PC-3 (cell line): ENCODE data around the gene ZNF8. TPM values are rescaled to one million over a fixed set of nuclear protein-coding genes. Genes with fewer than 3 reads are reported as not detected.

ENCODE experiments used
- ATAC-seq: fragments of 200-7000 bp; cut with Tn5 transposase; 2 replicates; pipeline ENCODE4 v1.9.1; 2020; ENCODE audit warnings: mild to moderate bottlenecking, moderate library complexity
- BruUV-seq: library from RNA; stranded (reverse); fragments of 400-500 nt; replicated peaks from 2 replicates; lab custom pipeline; 2021; lab: Mats Ljungman, UMichigan
- CTCF ChIA-PET: fragments of 300-600 bp; sonication (Branson Sonifier 250); formaldehyde crosslinking; loops from one replicate; lab custom pipeline; 2022; ENCODE audit warnings: antibody characterized with exemption; lab: Charles Lee
- POLR2A ChIA-PET: fragments of 300-600 bp; sonication (Branson Sonifier 250); formaldehyde crosslinking; loops from one replicate; lab custom pipeline; 2022; ENCODE audit warnings: antibody characterized with exemption; ENCODE audit not compliant: unreplicated experiment; lab: Charles Lee
- DNase-seq: peaks from one replicate; pipeline ENCODE4 v3.0.0-alpha.2; 2015
- H2AFZ ChIP-seq: fragments of 300-600 bp; sonication (generic); 2 replicates; pipeline ENCODE4 v1.6.0; 2016; ENCODE audit warnings: antibody characterized with exemption, low read length
- H3F3A ChIP-seq: fragments of 300-600 bp; sonication (generic); one replicate; pipeline ENCODE4 v1.6.0; 2017; ENCODE audit warnings: antibody characterized with exemption, low read length, control low read depth, mild to moderate bottlenecking; ENCODE audit not compliant: unreplicated experiment
- H3K27ac ChIP-seq: fragments of 300-600 bp; sonication (generic); 2 replicates; pipeline ENCODE4 v1.5.1; 2016; ENCODE audit warnings: mild to moderate bottlenecking, low read length
- H3K27me3 ChIP-seq: fragments of 300-600 bp; sonication (generic); 2 replicates; pipeline ENCODE4 v1.6.1; 2016; ENCODE audit warnings: low read length, mixed read lengths
- H3K36me3 ChIP-seq: fragments of 300-600 bp; sonication (generic); 2 replicates; pipeline ENCODE4 v1.6.1; 2016; ENCODE audit warnings: low read depth, mixed run types, low read length, mixed read lengths
- H3K4me1 ChIP-seq: fragments of 300-600 bp; sonication (generic); 2 replicates; pipeline ENCODE4 v1.5.1; 2016; ENCODE audit warnings: low read length; ENCODE audit not compliant: insufficient read depth
- H3K4me2 ChIP-seq: fragments of 300-600 bp; sonication (generic); 2 replicates; pipeline ENCODE4 v1.6.0; 2016; ENCODE audit warnings: low read length
- H3K4me3 ChIP-seq: fragments of 300-600 bp; sonication (generic); 2 replicates; pipeline ENCODE4 v1.5.1; 2016; ENCODE audit warnings: mild to moderate bottlenecking, low read length, mixed read lengths
- H3K79me2 ChIP-seq: fragments of 300-600 bp; sonication (generic); 2 replicates; pipeline ENCODE4 v1.6.1; 2017; ENCODE audit warnings: low read length, mixed read lengths
- H3K9ac ChIP-seq: fragments of 300-600 bp; sonication (generic); 2 replicates; pipeline ENCODE4 v1.6.0; 2016; ENCODE audit warnings: mild to moderate bottlenecking, low read length
- H3K9me2 ChIP-seq: fragments of 300-600 bp; sonication (generic); replicated peaks from 2 replicates; pipeline ENCODE4 v1.6.1; 2016; ENCODE audit warnings: mixed run types, low read length, mixed read lengths
- H3K9me3 ChIP-seq: fragments of 300-600 bp; sonication (generic); 2 replicates; pipeline ENCODE4 v1.6.1; 2016; ENCODE audit warnings: low read length, mixed read lengths
- H4K20me1 ChIP-seq: fragments of 300-600 bp; sonication (generic); 2 replicates; pipeline ENCODE4 v1.6.1; 2016; ENCODE audit warnings: low read length, mixed read lengths
- CTCF ChIP-seq: fragments of 300-600 bp; sonication (generic); conservative IDR thresholded peaks from 2 replicates; pipeline ENCODE4 v1.5.1; 2017; ENCODE audit warnings: antibody characterized with exemption, low read depth, mild to moderate bottlenecking, low read length
- EZH2 ChIP-seq: fragments of 300-600 bp; sonication (generic); IDR thresholded peaks from one replicate; pipeline ENCODE4 v1.6.1; 2017; ENCODE audit warnings: antibody characterized with exemption, mild to moderate bottlenecking, low read length; ENCODE audit not compliant: unreplicated experiment
- EZH2phosphoT487 ChIP-seq: fragments of 300-600 bp; sonication (generic); IDR thresholded peaks from 2 replicates; pipeline ENCODE4 v1.6.1; 2018; ENCODE audit warnings: mild to moderate bottlenecking, antibody characterized with exemption, low read length, borderline replicate concordance
- intact Hi-C: fragments of 100-400 bp; cut with micrococcal nuclease; formaldehyde crosslinking; loops from 2 replicates; pipeline ENCODE4 v1.9.0; 2023
- total RNA-seq: library from RNA; depleted of rRNA; stranded (reverse); fragments of >200 nt; gene quantifications from 2 replicates; pipeline ENCODE4 v1.2.3, GENCODE V29; 2014

ZNF8 gene
- total RNA-seq, 1 experiment from 2014 or later, result 7.3 TPM

GRCh38 chr19:58291943-58292342, 13.2 kb downstream of the ZNF8 start:
- no peaks in the 10 kb centered on the region for H4K20me1 ChIP-seq
- no peak overlapping the region for H3K9ac ChIP-seq
- no peak overlapping the region for H3K27ac ChIP-seq
- TF ChIP-seq EZH2 (no peak), EZH2phosphoT487 (no peak), CTCF (no peak)
- no peak overlapping the region for H3K4me3 ChIP-seq
- H3K79me2 ChIP-seq, result no peaks in the 10 kb centered on the region
- BruUV-seq, result no TSS peak
- no peak for ATAC-seq
- H3K9me3 ChIP-seq, result peaks cover 24% of the 10 kb centered on the region
- H3F3A ChIP-seq, result no peaks in the 10 kb centered on the region
- no peaks in the 10 kb centered on the region for H3K9me2 ChIP-seq
- H3K4me2 ChIP-seq, result no peak overlapping the region
- ChIA-PET POLR2A (no interaction called here), CTCF (no interaction called here)
- no peak overlapping the region for H2AFZ ChIP-seq
- intact Hi-C loops, result no loop called here
- H3K36me3 ChIP-seq, result peaks cover 93% of the 10 kb centered on the region
- no peaks in the 10 kb centered on the region for H3K27me3 ChIP-seq
- H3K4me1 ChIP-seq, result no peaks in the 10 kb centered on the region
- no peak for DNase-seq

GRCh38 chr19:58294743-58295374, 16.1 kb downstream of the ZNF8 start:
- CTCF ChIA-PET, result no interaction called here
- intact Hi-C loops, result no loop called here

More at GRCh38 chr19:58294743-58295374, 16.1 kb downstream of the ZNF8 start:
- Histone ChIP-seq H3K9me2 (no peaks in the 10 kb centered on the region), H3K4me2 (no peak overlapping the region), H3K9me3 (peaks cover 24% of the 10 kb centered on the region), H3K27ac (no peak overlapping the region), H3K4me3 (no peak overlapping the region), H3K9ac (no peak overlapping the region), H3K36me3 (peaks cover 86% of the 10 kb centered on the region), H3F3A (no peaks in the 10 kb centered on the region), H4K20me1 (no peaks in the 10 kb centered on the region), H3K4me1 (no peaks in the 10 kb centered on the region), H3K79me2 (no peaks in the 10 kb centered on the region), H2AFZ (no peak overlapping the region), H3K27me3 (no peaks in the 10 kb centered on the region)
- DNase-seq (no peak), ATAC-seq (no peak)
- POLR2A ChIA-PET, result no interaction called here
- BruUV-seq, result no TSS peak
- TF ChIP-seq EZH2 (no peak), CTCF (no peak), EZH2phosphoT487 (no peak)
